Brain pericyte (primary cell): ENCODE results near the gene ATP7B.

Source experiments
- DNase-seq: peaks from one replicate; pipeline ENCODE4 v3.0.0-alpha.2; 2012; ENCODE audit warnings: low read depth, low spot score

ATP7B gene

DNA sequence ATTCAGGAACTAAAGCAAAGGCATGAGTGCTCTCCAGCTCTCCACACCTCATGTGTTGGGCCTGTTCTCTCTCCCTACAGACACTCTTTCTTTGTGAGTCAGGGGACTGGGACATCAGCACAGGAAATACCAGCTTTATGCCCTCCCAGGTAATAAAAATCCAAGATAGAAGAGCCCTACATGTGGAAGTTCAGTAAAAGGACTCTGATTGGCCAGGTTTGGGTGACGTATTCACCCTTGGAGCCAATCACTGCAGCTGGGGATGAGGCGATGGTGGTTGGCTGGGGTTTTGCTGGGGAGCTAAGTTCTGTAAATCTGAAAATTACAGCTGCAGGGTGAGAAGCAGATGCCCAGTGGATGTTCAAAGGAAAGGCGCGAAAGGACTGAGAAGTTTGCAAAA, 117.0 kb downstream of the ATP7B start:
- DNase-seq, result no peak

DNA sequence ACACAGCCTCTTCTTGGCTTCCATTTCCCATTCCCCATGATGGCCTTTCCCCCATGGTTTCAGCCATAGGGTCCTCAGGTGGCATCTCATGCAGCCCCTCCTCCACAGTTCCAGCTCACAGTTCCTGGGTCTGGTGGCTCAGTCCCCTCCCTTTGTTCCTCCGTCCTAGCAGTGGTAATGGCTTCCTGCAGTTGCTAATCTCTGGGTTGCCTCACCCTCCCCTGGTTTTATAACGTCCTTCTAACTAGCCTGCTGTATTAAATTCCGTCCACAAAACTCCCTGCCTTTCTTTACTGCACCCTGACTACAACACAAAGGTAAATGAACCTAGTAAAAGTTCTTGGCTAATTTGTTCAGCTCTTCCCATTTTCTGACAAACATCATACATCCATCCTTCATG, 118.6 kb downstream of the ATP7B start:
- DNase-seq, result no peak

DNA sequence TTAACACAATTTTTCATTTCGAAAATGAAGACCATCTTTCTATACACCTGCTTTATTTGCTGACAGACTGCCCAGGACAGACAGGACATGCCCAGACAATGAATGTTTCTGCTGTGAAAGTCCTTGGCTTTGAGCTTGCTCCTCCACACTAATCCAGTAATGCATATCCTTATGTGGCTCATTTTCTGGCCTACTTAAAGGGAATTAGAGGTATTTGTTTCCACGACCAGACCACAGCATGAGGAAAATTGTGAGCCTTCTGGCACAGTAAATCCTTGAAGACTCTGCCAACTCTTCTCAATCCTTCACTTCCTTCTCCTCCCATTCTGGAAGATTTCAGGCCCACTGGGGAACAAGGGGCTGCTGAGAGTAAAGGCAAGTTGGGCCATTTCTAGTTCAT, 123.8 kb downstream of the ATP7B start:
- DNase-seq, result no peak

DNA sequence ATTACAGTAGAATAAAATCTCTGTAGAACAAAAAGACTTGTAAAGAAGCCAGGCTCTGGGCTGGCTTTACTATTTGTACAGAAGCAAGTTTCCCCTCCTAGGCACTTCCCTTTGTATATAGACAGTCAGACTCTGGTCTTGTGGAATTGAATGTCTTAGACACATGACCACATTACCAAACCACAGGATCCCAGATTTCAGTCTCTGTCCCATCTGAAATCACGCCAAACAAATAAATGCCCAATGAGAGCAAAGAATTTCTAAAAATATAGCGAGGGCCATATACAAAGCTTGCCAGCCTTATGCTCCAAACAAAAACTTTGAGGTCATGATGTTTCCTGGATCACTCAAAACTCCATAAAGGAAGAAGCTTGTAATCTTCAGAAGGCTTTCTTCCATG, 125.6 kb downstream of the ATP7B start:
- no peak for DNase-seq

DNA sequence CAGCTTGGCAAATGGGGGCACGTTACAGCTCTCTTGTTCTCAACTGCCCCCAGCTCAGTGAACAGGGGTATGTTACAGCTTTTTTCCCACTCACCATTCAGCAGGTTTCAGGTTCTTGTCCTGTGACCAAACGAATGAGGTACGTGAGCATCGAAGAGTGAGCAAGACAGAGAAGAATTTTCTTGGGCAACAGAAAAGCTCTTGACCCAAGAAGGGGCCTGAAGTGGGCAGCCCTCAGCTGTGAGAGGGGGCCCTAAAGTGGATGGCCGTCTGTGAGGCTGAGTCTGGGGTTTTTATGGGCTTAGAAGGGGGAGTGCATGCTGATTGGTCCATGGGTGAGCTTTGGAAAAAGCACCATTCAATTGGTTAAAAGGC, 128.0 kb downstream of the ATP7B start:
- no peak for DNase-seq
